ENCODE data around the gene BCL3.

GRCh38 chr19:44700547-44700946 is 48.0 kb upstream of the BCL3 start:
- TF ChIP-seq POLR2A (IDR thresholded peaks at IDR 0.05) (no peak), CTCF (IDR thresholded peaks at IDR 0.05) (no peak)

Measured in uterus (tissue), 2 donors.